Measurements from ENCODE around the gene ITGA7. TPM values are rescaled to one million over a fixed set of nuclear protein-coding genes. Genes with fewer than 3 reads are reported as not detected.

The ITGA7 gene
- total and polyA plus RNA-seq, 2 of the 4 experiments (the other 2 are of a cell fraction) = 3.9 to 15.7 TPM

- H3K4me1 ChIP-seq (ENCODE audit: control insufficient read depth, insufficient read depth, low read length) = peaks cover 15% of the 10 kb centered on the region
- BruUV-seq (replicated peaks) = no TSS peak
- peaks cover 45% of the 10 kb centered on the region for H3K36me3 ChIP-seq (ENCODE audit: control insufficient read depth, insufficient read depth, low read length)
- H2AK5ac ChIP-seq (ENCODE audit: low read depth, low read length) = 0 out of 2 replicates have a peak overlapping the region, but pooled peaks have one; percentile 12
- POLR2A ChIA-PET (ENCODE audit: unreplicated experiment) = no interaction called here
- CTCF ChIA-PET = interaction anchor here (1.0 kb wide), 1 partner anchor 61 kb away, joined by 3 read pairs; no protein-coding TSS in a partner anchor
- no peak overlapping the region for H3K18ac ChIP-seq (ENCODE audit: low read depth, low read length)
- WGBS, 2 experiments (ENCODE audit: extremely low coverage in 2 of 2, insufficient read length in 1 of 2) = 100% methylated on average over 3 of the region's 3 CpGs; no CpG with 5 or more reads in 1 of the 2 experiments
- H3K9me3 ChIP-seq (ENCODE audit: control insufficient read depth, insufficient read depth, low read length) = no peaks in the 10 kb centered on the region
- no peak overlapping the region for H3K4me3 ChIP-seq (ENCODE audit: insufficient read depth, low read depth, low read length)
- in situ Hi-C loops (cut with MboI; ENCODE audit: low sequenced_read_pairs) = no loop called here
- no peak overlapping the region for H2AFZ ChIP-seq (replicated peaks; ENCODE audit: low read length, poor library complexity)
- TF ChIP-seq CHD1 (IDR thresholded peaks at IDR 0.05; ENCODE audit: low read depth, low read length) (no peak), POLR2A (IDR thresholded peaks at IDR 0.05; ENCODE audit: low read depth, low read length) (no peak), FOS (IDR thresholded peaks at IDR 0.05; ENCODE audit: low read depth, low read length) (no peak), NFE2L2 (IDR thresholded peaks at IDR 0.05; ENCODE audit: low read depth, low read length) (no peak), ELK1 (IDR thresholded peaks at IDR 0.05; ENCODE audit: borderline replicate concordance, low read depth, low read length) (no peak), USF2 (IDR thresholded peaks at IDR 0.05; ENCODE audit: low read depth, low read length) (no peak)
- H3K27ac ChIP-seq (ENCODE audit: insufficient read depth, low read length) = no peak overlapping the region
- H2AK9ac ChIP-seq (replicated peaks; ENCODE audit: low read depth, low read length, poor library complexity) = no peak overlapping the region
- H3K79me1 ChIP-seq (ENCODE audit: low read depth in 1 of 2, low read length in 2 of 2) = peaks cover 10 to 55% of the 10 kb centered on the region in 2 experiments
- peaks cover 8% of the 10 kb centered on the region; the same call in 1 of the 2 replicates for H3K9me1 ChIP-seq (ENCODE audit: insufficient read depth, low read length)
- no peak overlapping the region for H2BK20ac ChIP-seq (ENCODE audit: low read depth, low read length)
- no peak overlapping the region for H2BK15ac ChIP-seq (ENCODE audit: low read depth, low read length)
- H4K5ac ChIP-seq (ENCODE audit: low read depth, low read length) = no peak overlapping the region
- H3K56ac ChIP-seq (ENCODE audit: extremely low read depth, insufficient read depth, low read length) = no peak overlapping the region
- H3K14ac ChIP-seq (replicated peaks; ENCODE audit: low read depth, low read length) = no peak overlapping the region
- H3K9ac ChIP-seq (ENCODE audit: low read depth, low read length) = no peak overlapping the region
- 0 out of 4 replicates have a peak overlapping the region, but pooled peaks of 1 of the 2 experiments have one; percentile 12 for H4K8ac ChIP-seq (ENCODE audit: low read depth in 2 of 2, low read length in 2 of 2)
- intact Hi-C loops (cut with micrococcal nuclease) = no loop called here
- no peak overlapping the region for H3K23ac ChIP-seq (ENCODE audit: low read depth, low read length)
- peaks cover 71% of the 10 kb centered on the region for H4K20me1 ChIP-seq (ENCODE audit: insufficient read depth, low read length)
- no peak for DNase-seq
- H2BK5ac ChIP-seq (ENCODE audit: low read depth, low read length, poor library complexity, severe bottlenecking) = no peak overlapping the region
- no peak overlapping the region for H3K4me2 ChIP-seq (ENCODE audit: low read depth, low read length)
- no peaks in the 10 kb centered on the region for H3K27me3 ChIP-seq (ENCODE audit: control insufficient read depth, insufficient read depth, low read length)
- no peak overlapping the region for H2BK120ac ChIP-seq (ENCODE audit: low read depth, low read length)
- no peak overlapping the region for H4K91ac ChIP-seq (ENCODE audit: insufficient read depth, low read depth, low read length)
- ATAC-seq (ENCODE audit: low read depth) = no peak
- H3K4ac ChIP-seq (ENCODE audit: low read depth, low read length) = no peak overlapping the region
- dilution Hi-C loops (cut with HindIII; ENCODE audit: low sequenced_read_pairs, unreplicated experiment) = no loop called here
Measured at GRCh38 chr12:55724940-55725309, 17.2 kb upstream of the ITGA7 start.

Data from IMR-90 (cell line).